ENCODE measurements around the gene TIMM13.

GRCh38 chr19:2382530-2383222 is 44.7 kb downstream of the TIMM13 start:
- TF ChIP-seq CTCF (IDR thresholded peaks at IDR 0.05) (no peak), EZH2 (IDR thresholded peaks at IDR 0.05; ENCODE audit: borderline replicate concordance, insufficient read depth, low read depth, low read length, poor library complexity, severe bottlenecking) (no peak)

Data from B cell (primary cell).